HTERT RPE-1 (cell line): ENCODE measurements around the gene PPARA.

Experiments
- in situ Hi-C: fragments of 300-500 bp; cut with MboI; formaldehyde crosslinking; loops from 4 replicates; pipeline ENCODE4 v1.14.3; 2020; ENCODE audit warnings: low sequenced_read_pairs

Gene PPARA

DNA sequence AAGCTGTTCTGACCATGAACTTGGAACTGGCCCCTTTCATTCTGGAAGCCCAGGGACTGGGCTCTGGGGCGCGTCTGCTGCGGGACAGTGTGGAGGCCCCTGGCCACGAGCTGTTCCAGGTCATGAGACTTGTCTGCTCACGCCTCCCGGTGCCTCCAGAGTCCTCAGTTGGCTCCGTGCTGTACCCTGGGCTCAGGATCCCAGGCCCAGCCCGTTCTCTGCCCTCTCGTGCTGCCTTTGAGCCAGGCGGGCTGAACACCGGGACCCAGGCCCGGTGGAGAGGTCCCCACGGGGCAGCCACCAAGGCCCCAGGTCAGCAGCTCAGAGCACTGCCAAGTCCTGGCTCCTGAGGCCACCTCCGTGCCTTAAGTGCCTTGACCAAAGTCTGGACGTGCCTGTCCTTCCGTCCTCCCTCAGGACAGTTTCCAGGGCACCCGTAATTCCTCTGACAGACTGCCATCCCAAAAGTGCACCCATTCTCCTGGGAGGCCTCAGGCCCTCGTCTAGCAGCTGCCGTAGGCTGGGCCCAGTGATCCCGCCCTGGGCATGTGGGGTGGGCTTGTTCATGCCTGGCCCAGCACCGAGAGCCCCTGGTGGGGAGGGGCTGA, 36.3 kb upstream of the PPARA start:
- in situ Hi-C loops = no loop called here

DNA sequence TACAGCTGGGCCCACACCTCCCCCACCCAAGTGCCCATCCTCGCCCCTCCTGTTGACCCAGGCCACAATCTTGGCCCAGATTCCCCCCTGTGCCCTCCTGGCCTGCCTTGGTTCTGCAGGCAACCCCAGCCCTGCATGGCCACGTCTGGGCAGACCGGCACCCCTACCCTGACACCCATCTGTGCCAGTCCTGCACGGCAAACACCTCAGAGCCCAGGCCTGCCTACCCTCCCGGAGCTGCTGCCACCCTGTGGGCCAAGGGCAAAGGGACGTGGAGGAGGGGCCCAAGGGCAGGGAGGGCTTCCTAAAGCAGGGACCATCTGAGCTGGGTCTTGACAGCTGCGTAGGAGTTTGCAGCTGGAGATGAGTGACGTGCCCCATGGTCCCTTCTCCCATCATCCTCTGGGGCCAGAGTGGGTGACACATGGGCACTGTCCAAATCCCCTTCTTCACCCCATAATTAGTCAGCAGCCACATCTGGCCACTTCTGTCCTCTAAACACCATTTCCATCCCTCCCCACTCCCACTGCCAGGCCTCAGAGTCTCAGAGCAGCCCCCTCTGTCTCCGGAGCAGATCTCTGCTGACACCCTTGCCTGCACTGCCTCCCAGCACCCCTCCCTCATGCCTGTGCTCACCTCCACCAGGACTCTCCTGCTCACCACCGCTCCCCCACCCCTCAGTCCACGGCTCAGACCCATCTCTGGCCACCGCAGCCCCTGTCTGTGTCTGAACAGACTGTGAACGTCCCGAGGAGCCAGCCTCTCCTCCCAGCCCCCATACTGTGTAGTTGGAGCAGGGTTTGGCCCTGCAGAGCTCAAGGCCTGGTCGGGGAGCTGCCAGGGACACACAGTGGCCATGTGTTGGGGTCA, 35.6 kb upstream of the PPARA start:
- in situ Hi-C loops = no loop called here

GRCh38 chr22:46115388-46115678, 35.0 kb upstream of the PPARA start:
- in situ Hi-C loops = no loop called here

DNA sequence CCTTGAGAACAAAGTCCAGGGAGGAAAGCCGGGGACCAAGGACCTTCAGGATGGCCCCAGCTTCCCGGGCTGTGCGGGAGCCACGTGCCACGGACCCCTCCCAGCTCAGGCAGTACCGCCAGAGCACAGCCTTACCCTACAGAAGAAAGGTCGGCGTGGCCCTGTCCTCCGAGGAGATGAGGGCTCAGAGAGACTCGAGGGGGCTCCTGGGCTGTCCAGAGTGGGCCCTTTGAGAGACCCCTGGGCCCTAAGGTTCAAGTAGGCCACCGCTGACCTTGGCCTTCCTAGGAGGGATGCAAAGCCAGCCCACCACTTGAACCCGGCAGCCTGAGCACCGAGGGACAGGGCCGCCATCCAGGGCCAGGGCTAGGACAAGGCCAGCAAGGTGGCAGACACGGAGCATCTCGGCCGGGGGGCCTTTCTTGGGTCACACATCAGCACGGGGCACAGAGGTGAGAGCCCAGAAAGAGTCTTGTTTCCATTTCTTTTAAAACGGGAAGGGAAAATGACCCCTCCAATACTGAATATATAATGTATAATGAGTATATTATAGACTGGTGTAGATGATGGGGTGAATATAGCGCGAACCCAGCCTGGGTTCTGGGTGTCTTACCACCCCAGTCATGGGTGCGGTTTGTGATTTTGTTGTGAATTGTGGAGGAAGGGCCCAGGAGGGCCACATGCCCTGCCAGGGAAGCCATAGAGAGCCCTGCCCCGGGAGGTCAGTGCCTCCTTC, 34.4 kb upstream of the PPARA start:
- in situ Hi-C loops = no loop called here

DNA sequence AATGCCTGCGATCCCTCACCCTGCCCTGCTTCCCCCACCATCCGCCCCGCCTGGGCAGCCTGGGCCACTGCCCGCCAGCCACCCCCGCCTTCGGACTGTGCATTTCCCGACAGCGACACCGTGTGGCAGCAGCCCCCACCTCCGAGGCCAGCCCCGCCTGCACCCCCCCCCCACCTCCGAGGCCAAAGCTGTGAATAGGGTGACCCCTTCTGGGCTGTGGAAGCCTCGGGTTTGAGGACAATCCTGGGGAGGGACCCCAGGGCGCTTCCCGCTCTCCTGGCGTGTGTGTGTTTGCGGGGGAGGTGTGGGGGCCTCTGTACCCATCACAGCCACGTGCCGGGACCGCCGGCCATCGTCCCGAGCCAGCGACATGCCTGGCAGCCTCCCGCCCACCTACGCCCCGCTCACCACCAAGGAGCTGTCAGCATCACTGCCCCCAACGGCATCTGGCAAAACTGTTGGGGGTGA, 33.8 kb upstream of the PPARA start:
- in situ Hi-C loops = no loop called here

DNA sequence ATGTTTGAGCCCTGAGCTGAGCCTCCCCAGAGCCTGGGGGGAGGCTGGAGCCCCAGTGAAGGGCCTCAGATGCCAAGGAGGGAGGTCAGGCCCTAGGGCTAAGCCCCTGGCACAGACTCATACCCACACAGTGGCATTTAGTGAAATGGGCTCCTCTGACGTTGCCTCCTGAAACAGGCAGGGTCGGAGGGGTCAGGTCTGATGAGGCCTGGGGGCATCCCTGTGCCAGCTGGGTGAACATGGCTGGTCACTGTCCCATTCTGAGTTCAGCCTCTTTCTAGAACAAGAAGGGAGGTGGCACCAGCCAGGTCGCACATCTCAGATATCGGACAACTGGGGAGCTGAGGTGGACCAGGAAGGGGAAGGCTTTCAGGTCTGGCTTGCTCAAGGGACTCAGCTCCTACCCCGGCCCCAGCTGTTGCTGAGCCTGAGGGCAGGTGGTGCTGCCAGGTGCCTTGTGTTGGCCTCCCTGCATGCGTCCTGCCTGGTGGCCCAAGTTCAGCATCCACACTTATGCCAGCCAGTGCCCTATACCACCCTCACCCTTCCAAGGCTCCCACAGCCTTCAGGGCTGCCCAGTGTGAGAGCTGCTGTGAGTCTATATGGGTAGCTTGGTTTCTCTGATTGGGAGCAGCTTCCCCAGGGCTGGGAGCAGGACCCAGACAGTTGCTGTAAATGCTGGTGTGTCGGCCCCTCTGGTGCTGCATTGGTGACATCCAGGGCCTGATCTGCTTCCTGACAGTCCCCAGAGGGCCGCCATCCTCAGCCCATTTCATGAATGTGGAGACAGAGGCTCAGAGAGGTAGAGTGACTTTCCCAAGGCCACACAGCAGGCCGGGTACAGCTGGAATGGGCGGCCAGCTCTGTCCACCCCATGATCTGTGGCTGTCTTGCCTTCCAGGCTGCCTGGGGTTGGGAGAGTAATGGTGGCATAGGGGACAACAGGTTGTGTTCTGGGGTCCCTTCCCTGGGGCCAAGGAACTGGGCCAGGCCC, 32.8 kb upstream of the PPARA start:
- in situ Hi-C loops = no loop called here

- in situ Hi-C loops = no loop called here
These were observed 31.1 kb upstream of the PPARA start for GRCh38 chr22:46119093-46119728.

- in situ Hi-C loops = no loop called here
These were observed 30.5 kb upstream of the PPARA start for GRCh38 chr22:46119729-46120419.

DNA sequence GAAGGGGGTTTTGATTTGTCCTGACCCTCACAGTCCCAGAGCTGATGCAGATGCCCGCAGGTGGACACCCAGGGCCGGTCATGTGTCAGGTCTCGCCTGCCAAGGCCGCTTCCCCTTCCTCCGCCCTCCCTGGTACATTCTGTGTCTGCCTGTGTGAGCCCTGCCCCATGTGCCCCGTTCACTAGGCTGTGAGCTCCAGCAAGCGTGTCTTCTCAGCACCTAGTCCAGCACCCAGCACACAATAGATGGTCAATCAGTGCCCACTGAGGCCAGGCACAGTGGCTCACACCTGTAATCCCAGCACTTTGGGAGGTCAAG, 29.9 kb upstream of the PPARA start:
- in situ Hi-C loops = no loop called here

DNA sequence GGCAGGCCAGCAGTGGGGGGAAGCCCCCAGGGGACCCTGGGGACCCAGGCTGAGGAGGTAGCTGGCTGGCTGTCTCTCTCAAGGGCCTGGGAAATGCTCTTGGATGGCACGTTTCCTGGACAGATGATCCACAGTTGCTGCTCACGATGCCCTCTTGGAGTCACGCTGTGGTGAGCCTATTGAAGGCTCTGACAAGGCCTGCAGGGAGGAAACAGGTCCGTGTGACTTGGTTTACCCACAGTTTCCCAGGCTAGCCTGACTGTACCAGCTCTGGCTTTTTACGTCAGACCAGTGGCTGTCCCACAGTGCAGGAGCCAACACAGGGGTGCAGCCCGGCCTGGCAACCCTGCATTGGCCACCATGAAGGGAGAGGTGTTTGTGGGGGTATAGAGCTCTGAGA, 29.2 kb upstream of the PPARA start:
- in situ Hi-C loops = no loop called here

GRCh38 chr22:46121523-46122287, 28.6 kb upstream of the PPARA start:
- in situ Hi-C loops = no loop called here

GRCh38 chr22:46122511-46122971, 27.8 kb upstream of the PPARA start:
- in situ Hi-C loops = no loop called here

- in situ Hi-C loops = no loop called here
These were observed 27.2 kb upstream of the PPARA start for GRCh38 chr22:46122980-46123693.

DNA sequence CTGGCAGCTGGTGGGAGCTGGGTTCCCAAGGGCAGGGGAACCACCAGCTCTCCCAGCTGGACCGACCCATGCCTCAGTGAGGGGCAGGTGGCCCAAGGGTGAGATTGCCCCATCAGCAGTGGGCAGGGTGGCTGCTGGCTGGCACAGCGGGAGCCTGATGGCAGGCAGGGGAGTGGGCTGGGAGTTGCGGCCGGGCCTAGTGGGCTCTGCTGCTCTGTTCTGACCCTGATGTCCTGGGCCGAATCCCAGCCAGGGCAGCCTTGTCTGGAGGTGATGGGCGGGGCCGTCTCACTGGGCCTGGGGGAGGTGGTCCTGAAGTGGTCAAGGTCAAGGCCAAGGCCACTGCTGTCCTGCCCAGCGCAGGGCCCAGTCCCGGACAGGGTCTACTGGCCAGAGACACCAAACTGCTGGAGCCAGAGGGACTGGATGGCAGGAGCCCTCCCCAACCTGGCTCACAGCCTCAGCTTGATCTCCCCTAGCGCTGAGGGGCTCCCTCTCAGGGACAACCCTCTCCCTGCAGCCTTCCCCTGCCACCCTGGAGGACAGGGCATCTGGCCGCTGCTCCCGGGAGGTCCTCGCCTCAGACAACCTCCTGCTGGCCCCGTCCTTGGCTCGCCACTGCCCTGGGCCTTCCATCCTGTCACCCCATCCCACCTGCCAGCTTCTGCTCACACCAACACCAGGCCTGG, 26.5 kb upstream of the PPARA start:
- in situ Hi-C loops = no loop called here

DNA sequence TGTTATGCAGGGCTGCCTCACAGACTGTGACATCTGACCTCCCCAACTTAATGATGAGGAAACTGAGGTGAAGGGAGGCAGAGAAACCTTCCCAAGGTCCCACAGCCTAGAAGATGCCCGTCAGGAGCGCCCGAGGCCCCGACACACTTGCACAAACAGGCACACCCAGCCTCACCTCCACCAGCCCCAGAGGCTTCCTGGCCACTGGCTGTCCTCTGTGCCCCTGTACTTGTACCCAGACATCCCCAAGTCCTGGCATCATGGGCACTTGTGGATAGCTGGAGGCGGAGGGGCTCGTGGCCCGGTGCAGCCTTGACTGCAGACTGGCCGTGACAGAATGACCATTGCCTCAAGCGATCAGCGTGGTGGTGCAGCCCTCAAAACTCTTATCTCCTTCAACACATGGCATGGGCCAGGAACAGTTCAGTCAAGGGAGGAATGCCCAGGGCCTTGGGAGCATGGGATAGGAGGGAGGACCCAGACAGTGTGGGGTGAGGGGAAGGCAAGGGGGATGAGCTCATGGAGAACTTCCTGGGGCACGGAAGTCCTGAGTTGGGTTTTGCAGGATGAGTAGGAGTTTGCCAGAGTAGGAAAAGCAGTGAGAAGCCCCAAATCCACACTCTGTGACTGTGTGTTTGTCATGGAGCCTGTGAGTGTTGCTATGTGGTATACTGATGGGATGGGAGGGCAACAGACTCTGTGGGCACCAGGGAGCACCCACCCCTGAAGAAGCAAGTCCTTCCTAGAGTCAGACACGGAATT, 25.8 kb upstream of the PPARA start:
- in situ Hi-C loops = no loop called here

GRCh38 chr22:46125311-46125710, 25.0 kb upstream of the PPARA start:
- in situ Hi-C loops = no loop called here
